Skeletal muscle satellite cell (primary cell): ENCODE results near the gene OPCML.

ENCODE experiments used
- H3K27me3 ChIP-seq: 2 replicates; pipeline ENCODE4 v1.7.0; 2013; ENCODE audit warnings: low read length; ENCODE audit not compliant: control insufficient read depth, insufficient read depth
- H3K36me3 ChIP-seq: 2 replicates; pipeline ENCODE4 v1.7.0; 2013; ENCODE audit warnings: mild to moderate bottlenecking, control low read depth, low read length; ENCODE audit not compliant: insufficient read depth
- H3K4me1 ChIP-seq: 2 replicates; pipeline ENCODE4 v1.7.0; 2013; ENCODE audit warnings: low read length; ENCODE audit not compliant: control insufficient read depth, insufficient read depth
- H3K4me2 ChIP-seq: 2 replicates; pipeline ENCODE4 v1.7.0; 2013; ENCODE audit warnings: mild to moderate bottlenecking, low read length
- H3K4me3 ChIP-seq: 2 replicates; pipeline ENCODE4 v1.7.0; 2013; ENCODE audit warnings: low read length
- H3K9ac ChIP-seq: 2 replicates; pipeline ENCODE4 v1.7.0; 2013; ENCODE audit warnings: mild to moderate bottlenecking, low read depth, low read length, moderate library complexity
- H3K9me3 ChIP-seq: replicated peaks from 2 replicates; pipeline ENCODE4 v1.7.0; 2013; ENCODE audit warnings: mild to moderate bottlenecking, control low read depth, low read length

OPCML gene

GRCh38 chr11:132886335-132886734, 646.0 kb downstream of the OPCML start:
- no peaks in the 10 kb centered on the region for H3K36me3 ChIP-seq
- H3K27me3 ChIP-seq = no peaks in the 10 kb centered on the region
- H3K9ac ChIP-seq = no peak overlapping the region
- H3K4me1 ChIP-seq = peaks cover 8% of the 10 kb centered on the region
- no peaks in the 10 kb centered on the region for H3K9me3 ChIP-seq
- H3K4me2 ChIP-seq = no peak overlapping the region
- no peak overlapping the region for H3K4me3 ChIP-seq

DNA sequence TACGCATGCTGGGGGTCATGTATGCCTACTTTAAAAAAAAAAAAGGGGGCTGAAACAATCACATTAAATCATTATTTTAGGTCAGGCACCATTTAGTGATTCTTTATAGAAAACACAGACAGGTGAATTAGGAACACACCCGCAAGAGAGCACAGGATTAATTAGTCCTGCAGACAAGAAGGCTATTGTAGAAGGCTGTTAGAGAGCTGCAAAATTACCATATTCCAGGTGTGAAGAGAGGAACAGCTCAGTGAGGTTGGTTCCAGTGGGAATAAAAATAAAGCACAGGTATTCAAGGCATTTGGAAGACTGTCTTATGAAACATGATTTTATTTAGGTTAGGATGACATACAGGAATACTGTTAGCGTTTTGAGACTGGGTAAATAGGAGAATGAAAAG, 649.1 kb downstream of the OPCML start:
- no peak overlapping the region for H3K9ac ChIP-seq
- H3K27me3 ChIP-seq = no peaks in the 10 kb centered on the region
- H3K36me3 ChIP-seq = no peaks in the 10 kb centered on the region
- H3K4me2 ChIP-seq = no peak overlapping the region
- H3K4me1 ChIP-seq = peaks cover 8% of the 10 kb centered on the region
- H3K4me3 ChIP-seq = no peak overlapping the region
- H3K9me3 ChIP-seq = no peaks in the 10 kb centered on the region

- Histone ChIP-seq H3K4me2 (no peak overlapping the region), H3K9ac (no peak overlapping the region), H3K9me3 (no peaks in the 10 kb centered on the region), H3K27me3 (no peaks in the 10 kb centered on the region), H3K4me3 (no peak overlapping the region), H3K36me3 (no peaks in the 10 kb centered on the region), H3K4me1 (peaks cover 6% of the 10 kb centered on the region)
Observed at GRCh38 chr11:132881622-132882021, 650.7 kb downstream of the OPCML start.

DNA sequence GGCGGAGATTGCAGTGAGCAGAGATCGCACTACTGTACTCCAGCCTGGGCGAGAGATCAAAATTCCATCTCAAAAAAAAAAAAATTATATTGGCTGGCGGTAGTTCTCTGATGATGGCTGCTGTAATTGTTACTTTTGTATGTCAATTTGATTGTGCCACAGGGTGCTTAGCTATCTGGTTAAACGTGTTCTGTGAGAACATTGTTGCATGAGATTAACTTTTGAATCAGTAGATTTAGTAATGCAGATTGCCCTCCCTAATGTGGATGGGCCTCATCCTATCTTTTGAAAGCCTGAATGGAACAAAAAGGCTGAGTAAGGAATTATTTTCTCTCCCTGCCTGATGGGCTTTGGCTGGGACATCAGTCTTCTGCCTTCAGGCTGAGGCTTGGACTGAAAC, 654.2 kb downstream of the OPCML start:
- H3K9ac ChIP-seq = no peak overlapping the region
- no peak overlapping the region for H3K4me3 ChIP-seq
- H3K4me2 ChIP-seq = no peak overlapping the region
- H3K36me3 ChIP-seq = no peaks in the 10 kb centered on the region
- H3K9me3 ChIP-seq = no peaks in the 10 kb centered on the region
- no peaks in the 10 kb centered on the region for H3K27me3 ChIP-seq
- peaks cover 3% of the 10 kb centered on the region for H3K4me1 ChIP-seq

DNA sequence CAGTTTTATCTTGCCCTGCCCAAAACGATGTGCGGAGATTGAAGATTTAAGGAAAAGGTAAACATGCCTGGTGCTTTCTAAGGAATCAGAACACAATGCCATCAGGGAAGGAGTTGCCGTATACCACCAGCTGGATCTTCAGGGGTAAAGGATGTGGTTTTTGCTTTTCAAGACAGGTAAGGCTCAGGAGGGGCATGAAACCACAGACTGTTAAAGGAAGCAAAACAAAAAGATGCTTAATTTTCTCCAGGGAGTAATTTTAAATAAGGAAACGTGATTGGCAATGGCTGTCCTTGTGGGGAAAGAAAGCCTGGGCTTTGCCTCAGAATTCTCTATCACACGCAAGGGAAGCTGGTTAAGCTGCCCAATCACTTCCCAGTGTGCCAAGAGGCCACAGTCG, 655.6 kb downstream of the OPCML start:
- Histone ChIP-seq H3K36me3 (no peaks in the 10 kb centered on the region), H3K4me3 (no peak overlapping the region), H3K9ac (no peak overlapping the region), H3K4me1 (peaks cover 3% of the 10 kb centered on the region), H3K4me2 (no peak overlapping the region), H3K27me3 (no peaks in the 10 kb centered on the region), H3K9me3 (no peaks in the 10 kb centered on the region)

DNA sequence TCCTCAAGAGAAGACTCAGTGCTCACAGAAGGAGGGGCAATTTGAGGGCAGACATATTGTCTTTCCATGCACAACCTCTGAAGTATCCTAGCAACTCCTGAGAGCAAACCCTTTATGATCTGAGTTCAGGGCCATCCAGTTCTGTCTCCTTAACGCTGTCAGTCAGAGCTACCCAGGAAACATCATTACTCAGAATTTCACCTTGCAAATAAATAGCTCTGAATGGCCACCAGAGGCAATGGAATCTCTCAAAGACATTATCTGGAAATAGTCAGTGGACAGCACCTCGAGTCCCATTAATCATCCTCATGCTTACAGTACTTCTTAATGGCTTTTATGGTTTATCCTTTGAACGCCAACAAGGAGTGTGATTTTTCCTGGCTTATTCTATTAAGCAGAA, 656.1 kb downstream of the OPCML start:
- Histone ChIP-seq H3K4me2 (no peak overlapping the region), H3K4me3 (no peak overlapping the region), H3K36me3 (no peaks in the 10 kb centered on the region), H3K27me3 (no peaks in the 10 kb centered on the region), H3K9me3 (no peaks in the 10 kb centered on the region), H3K4me1 (peaks cover 3% of the 10 kb centered on the region), H3K9ac (no peak overlapping the region)

DNA sequence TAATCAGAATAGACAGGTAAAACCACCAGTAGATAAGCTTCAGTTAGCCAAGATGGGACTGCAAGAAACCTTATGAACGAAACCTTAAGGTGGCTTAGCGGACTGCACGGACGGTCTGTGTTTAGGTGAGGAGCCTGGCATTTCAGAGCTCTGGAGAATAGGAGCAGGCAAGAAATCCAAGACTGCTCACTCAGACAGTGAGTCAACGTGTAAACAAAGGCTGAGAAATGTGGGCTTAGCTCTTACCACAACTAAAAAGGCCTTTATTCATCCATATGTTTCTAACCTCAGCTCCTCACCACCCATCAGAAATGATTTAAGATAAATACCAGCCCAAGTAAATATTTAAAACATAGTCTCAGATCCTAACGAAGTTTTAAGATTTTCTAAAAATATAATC, 657.7 kb downstream of the OPCML start:
- peaks cover 3% of the 10 kb centered on the region for H3K4me1 ChIP-seq
- H3K9me3 ChIP-seq = no peaks in the 10 kb centered on the region
- no peaks in the 10 kb centered on the region for H3K36me3 ChIP-seq
- H3K4me2 ChIP-seq = no peak overlapping the region
- H3K27me3 ChIP-seq = no peaks in the 10 kb centered on the region
- no peak overlapping the region for H3K4me3 ChIP-seq
- H3K9ac ChIP-seq = no peak overlapping the region

- Histone ChIP-seq H3K36me3 (no peaks in the 10 kb centered on the region), H3K9ac (no peak overlapping the region), H3K27me3 (no peaks in the 10 kb centered on the region), H3K4me2 (no peak overlapping the region), H3K4me1 (peaks cover 3% of the 10 kb centered on the region), H3K9me3 (no peaks in the 10 kb centered on the region), H3K4me3 (no peak overlapping the region)
Observed at GRCh38 chr11:132873841-132874240, 658.5 kb downstream of the OPCML start.

DNA sequence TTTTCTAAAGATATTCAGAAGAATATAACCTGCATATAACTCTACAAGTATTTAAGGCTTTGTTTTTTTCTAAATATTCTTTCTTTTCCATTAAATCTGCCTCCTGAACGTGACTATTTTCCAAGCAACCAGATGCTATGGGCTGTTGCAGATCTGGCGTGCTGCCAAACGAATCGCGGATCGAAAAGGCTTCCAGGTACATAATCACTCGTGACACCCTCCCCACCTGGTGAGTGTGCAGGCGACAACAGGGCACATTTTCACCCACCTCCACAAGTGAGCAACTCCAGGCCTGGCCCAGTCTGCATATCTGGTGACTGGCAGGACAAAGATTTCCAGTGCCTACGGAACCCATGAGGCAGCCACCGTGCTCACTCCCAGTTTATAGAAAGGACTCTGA, 660.1 kb downstream of the OPCML start:
- H3K9ac ChIP-seq = no peak overlapping the region
- H3K27me3 ChIP-seq = no peaks in the 10 kb centered on the region
- no peak overlapping the region for H3K4me3 ChIP-seq
- no peak overlapping the region for H3K4me2 ChIP-seq
- H3K9me3 ChIP-seq = no peaks in the 10 kb centered on the region
- H3K4me1 ChIP-seq = peaks cover 3% of the 10 kb centered on the region
- H3K36me3 ChIP-seq = no peaks in the 10 kb centered on the region

GRCh38 chr11:132866783-132867545, 665.3 kb downstream of the OPCML start:
- Histone ChIP-seq H3K4me2 (no peak overlapping the region), H3K27me3 (no peaks in the 10 kb centered on the region), H3K4me1 (no peaks in the 10 kb centered on the region), H3K9ac (no peak overlapping the region), H3K36me3 (no peaks in the 10 kb centered on the region), H3K4me3 (no peak overlapping the region), H3K9me3 (no peaks in the 10 kb centered on the region)

DNA sequence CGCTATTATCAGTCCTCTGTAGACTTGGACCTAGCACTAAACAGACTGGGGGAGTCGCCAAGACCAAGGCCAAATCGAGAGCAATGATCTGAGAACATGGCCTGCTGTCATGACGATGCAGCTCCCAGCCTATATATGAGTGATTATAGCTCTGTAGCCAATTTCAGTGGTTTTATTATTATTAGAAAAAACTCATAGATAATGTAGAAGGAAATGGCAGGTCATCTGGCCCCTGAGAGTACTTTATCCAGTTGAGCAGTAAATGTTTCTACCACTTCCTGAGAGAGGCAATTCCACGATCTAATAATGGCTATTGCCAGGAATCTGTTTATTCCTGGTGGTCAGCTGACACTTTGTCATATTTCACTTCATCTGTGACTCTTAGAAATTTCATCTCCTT, 666.7 kb downstream of the OPCML start:
- H3K4me1 ChIP-seq = no peaks in the 10 kb centered on the region
- H3K4me2 ChIP-seq = no peak overlapping the region
- H3K36me3 ChIP-seq = no peaks in the 10 kb centered on the region
- no peak overlapping the region for H3K4me3 ChIP-seq
- no peaks in the 10 kb centered on the region for H3K9me3 ChIP-seq
- no peaks in the 10 kb centered on the region for H3K27me3 ChIP-seq
- no peak overlapping the region for H3K9ac ChIP-seq

GRCh38 chr11:132864811-132865576, 667.3 kb downstream of the OPCML start:
- H3K4me2 ChIP-seq = no peak overlapping the region
- H3K4me1 ChIP-seq = no peaks in the 10 kb centered on the region
- H3K9ac ChIP-seq = no peak overlapping the region
- no peaks in the 10 kb centered on the region for H3K36me3 ChIP-seq
- H3K27me3 ChIP-seq = no peaks in the 10 kb centered on the region
- no peak overlapping the region for H3K4me3 ChIP-seq
- no peaks in the 10 kb centered on the region for H3K9me3 ChIP-seq
